NB4 (cell line): ENCODE measurements around the gene NUDT1.

Source experiments
- DNase-seq: peaks from one replicate; pipeline ENCODE4 v3.0.0; 2010; ENCODE audit warnings: low read depth
- H3K4me3 ChIP-seq: one replicate; pipeline ENCODE4 v1.5.1; 2011; ENCODE audit warnings: mild to moderate bottlenecking, low read depth, low read length, moderate library complexity
- CTCF ChIP-seq: IDR thresholded peaks from one replicate; pipeline ENCODE4 v1.5.1; 2012; ENCODE audit warnings: low read depth, low read length
- MAX ChIP-seq: IDR thresholded peaks from 2 replicates; pipeline ENCODE4 v1.6.1; 2011; ENCODE audit warnings: low read depth, low read length
- MYC ChIP-seq: IDR thresholded peaks from 2 replicates; pipeline ENCODE4 v1.6.1; 2011; ENCODE audit warnings: low read depth, low read length
- POLR2A ChIP-seq: IDR thresholded peaks from 2 replicates; pipeline ENCODE4 v1.6.1; 2011; ENCODE audit warnings: mild to moderate bottlenecking; ENCODE audit not compliant: insufficient read length; ENCODE audit errors: extremely low read depth

Gene NUDT1

GRCh38 chr7:2230882-2231281, 11.1 kb upstream of the NUDT1 start:
- DNase-seq: no peak
- no peak for TF ChIP-seq MYC
- no peak for TF ChIP-seq POLR2A
- TF ChIP-seq MAX: no peak
- TF ChIP-seq CTCF: no peak
- no peak overlapping the region for H3K4me3 ChIP-seq

- peak overlapping the region; percentile 82 for H3K4me3 ChIP-seq
- peak; percentile 66 for DNase-seq
- no peak for TF ChIP-seq MAX
Observed at GRCh38 chr7:2231992-2232765, 9.8 kb upstream of the NUDT1 start.

- TF ChIP-seq CTCF (no peak), MYC (peak; percentile 54; the same call in 1 of the 2 replicates), POLR2A (peak; percentile 85), MAX (0 out of 2 replicates have a peak, but pooled peaks have one; percentile 47)
- H3K4me3 ChIP-seq: peak within 1 kb of the TSS; percentile 82
- peak; percentile 97 for DNase-seq
Observed at GRCh38 chr7:2232766-2233520, 9.1 kb upstream of the NUDT1 start, which contains the start of gene MAD1L1. Gene MAD1L1, minus strand, starts transcription at chr7:2232945. Its CDS starts 2,812 bp downstream, at chr7:2230133.

GRCh38 chr7:2233926-2234325, 8.1 kb upstream of the NUDT1 start:
- DNase-seq: no peak
- no peak for TF ChIP-seq CTCF
- no peak for TF ChIP-seq MAX
- TF ChIP-seq MYC: no peak
- TF ChIP-seq POLR2A: no peak
- no peak overlapping the region for H3K4me3 ChIP-seq

- peak; percentile 67 for DNase-seq
- TF ChIP-seq MYC: no peak
- TF ChIP-seq CTCF: no peak
- no peak for TF ChIP-seq POLR2A
- no peak for TF ChIP-seq MAX
- H3K4me3 ChIP-seq: no peak overlapping the region
Observed at GRCh38 chr7:2237109-2237602, 4.9 kb upstream of the NUDT1 start.

GRCh38 chr7:2239242-2239641, 2.8 kb upstream of the NUDT1 start:
- no peak for TF ChIP-seq MYC
- TF ChIP-seq MAX: no peak
- TF ChIP-seq CTCF: no peak
- no peak for TF ChIP-seq POLR2A
- H3K4me3 ChIP-seq: no peak overlapping the region
- no peak for DNase-seq
